Endodermal cell (in vitro differentiated cells): Measurements from ENCODE around the gene NEK8. TPM values are rescaled to one million over a fixed set of nuclear protein-coding genes. Genes with fewer than 3 reads are reported as not detected.

Experiments
- DNase-seq: peaks from one replicate; pipeline ENCODE4 v3.0.0-alpha.2; 2017
- H3K27ac ChIP-seq: 2 replicates; pipeline ENCODE4 v1.5.1; 2013; ENCODE audit warnings: mild to moderate bottlenecking, low read depth, low read length, moderate library complexity
- H3K27me3 ChIP-seq: 2 replicates; pipeline ENCODE4 v1.6.1; 2013; ENCODE audit warnings: mild to moderate bottlenecking, low read length, moderate library complexity; ENCODE audit not compliant: insufficient read depth, control insufficient read depth, poor library complexity, severe bottlenecking
- H3K36me3 ChIP-seq: 2 replicates; pipeline ENCODE4 v1.7.0; 2013; ENCODE audit warnings: mild to moderate bottlenecking, low read length, moderate library complexity; ENCODE audit not compliant: control insufficient read depth, insufficient read depth
- H3K4me1 ChIP-seq: one replicate; pipeline ENCODE4 v1.7.0; 2013; ENCODE audit warnings: low read length; ENCODE audit not compliant: control insufficient read depth, insufficient read depth
- H3K4me3 ChIP-seq: 2 replicates; pipeline ENCODE4 v1.5.1; 2013; ENCODE audit warnings: mild to moderate bottlenecking, low read length, moderate library complexity
- H3K9ac ChIP-seq: 2 replicates; pipeline ENCODE4 v1.6.1; 2013; ENCODE audit warnings: mild to moderate bottlenecking, low read length, moderate library complexity; ENCODE audit not compliant: poor library complexity, severe bottlenecking; ENCODE audit errors: extremely low read depth
- H3K9me3 ChIP-seq: 2 replicates; pipeline ENCODE4 v1.6.1; 2013; ENCODE audit warnings: mild to moderate bottlenecking, low read length, moderate library complexity; ENCODE audit not compliant: control insufficient read depth
- H3K27ac Mint-ChIP-seq: 2 replicates; pipeline ENCODE4 v1.8.0; 2020; ENCODE audit warnings: mixed read lengths
- H3K27me3 Mint-ChIP-seq: 2 replicates; pipeline ENCODE4 v1.8.0; 2021; ENCODE audit warnings: mild to moderate bottlenecking, mixed read lengths; ENCODE audit not compliant: insufficient read depth
- H3K36me3 Mint-ChIP-seq: 2 replicates; pipeline ENCODE4 v1.8.0; 2020; ENCODE audit warnings: low read depth, mixed read lengths
- H3K4me1 Mint-ChIP-seq: 2 replicates; pipeline ENCODE4 v1.8.0; 2020; ENCODE audit warnings: mixed read lengths
- H3K4me3 Mint-ChIP-seq: 2 replicates; pipeline ENCODE4 v1.8.0; 2020; ENCODE audit warnings: mild to moderate bottlenecking, moderate library complexity, mixed read lengths
- H3K9me3 Mint-ChIP-seq: 2 replicates; pipeline ENCODE4 v1.8.0; 2020; ENCODE audit warnings: mild to moderate bottlenecking, mixed read lengths
- CTCF ChIP-seq: fragments of 200-600 bp; sonication (generic); conservative IDR thresholded peaks from 2 replicates; pipeline ENCODE4 v1.5.0; 2021; ENCODE audit warnings: antibody characterized with exemption, mild to moderate bottlenecking
- WGBS, 2 experiments: methylation state at CpG; one replicate each; pipeline versions ENCODE4 v1.1.5 to v1.1.7; 2013; ENCODE audit warnings: missing lambda C conversion rate in 2 of 2, mixed read lengths in 1 of 2; ENCODE audit not compliant: insufficient coverage in 1 of 2, insufficient read length in 1 of 2; 5-methylcytosine and 5-hydroxymethylcytosine counted together
- total RNA-seq, 2 donors: library from RNA; stranded (reverse); fragmentation: NEBNext Ultra II Directional in 1 of 2; extraction: Animal tissue kit (Norgen Biotek cat#: 25700) in 1 of 2; gene quantifications; 2 replicates in 1 of 2; 3 replicates in 1 of 2; pipeline ENCODE4 v1.2.1, GENCODE V29; 2021

The NEK8 gene
- total RNA-seq, 2 donors from 2014 or later = 11.2 to 15.7 TPM

GRCh38 chr17:28749516-28750177 is 21.1 kb downstream of the NEK8 start:
- H3K27ac ChIP-seq = peak overlapping the region; percentile 50
- H3K36me3 Mint-ChIP-seq = peaks cover 49% of the 10 kb centered on the region
- DNase-seq = peak; percentile 73

GRCh38 chr17:28750178-28751047 is 21.8 kb downstream of the NEK8 start:
- no peaks in the 10 kb centered on the region for H3K27me3 ChIP-seq
- H3K27ac ChIP-seq = no peak overlapping the region
- no peaks in the 10 kb centered on the region for H3K9me3 Mint-ChIP-seq
- peak; percentile 99 for DNase-seq
- peak; percentile 99 for TF ChIP-seq CTCF
- H3K27me3 Mint-ChIP-seq = no peaks in the 10 kb centered on the region
- H3K4me3 ChIP-seq = no peak overlapping the region
- peaks cover 7% of the 10 kb centered on the region for H3K4me1 Mint-ChIP-seq
- 56 to 60% methylated on average over 16 to 20 of the region's 20 CpGs for WGBS, 2 experiments
- peaks cover 12% of the 10 kb centered on the region for H3K4me1 ChIP-seq
- H3K36me3 ChIP-seq = peaks cover 68% of the 10 kb centered on the region
- H3K4me3 Mint-ChIP-seq = no peak overlapping the region
- H3K36me3 Mint-ChIP-seq = peaks cover 49% of the 10 kb centered on the region
- H3K9ac ChIP-seq = no peak overlapping the region
- peak overlapping the region; percentile 82 for H3K27ac Mint-ChIP-seq
- H3K9me3 ChIP-seq = no peaks in the 10 kb centered on the region

More at GRCh38 chr17:28749516-28750177, 21.1 kb downstream of the NEK8 start:
- Histone ChIP-seq H3K4me3 (no peak overlapping the region), H3K9ac (no peak overlapping the region), H3K27me3 (no peaks in the 10 kb centered on the region), H3K36me3 (peaks cover 68% of the 10 kb centered on the region), H3K4me1 (peaks cover 12% of the 10 kb centered on the region), H3K9me3 (no peaks in the 10 kb centered on the region)
- no peaks in the 10 kb centered on the region for H3K27me3 Mint-ChIP-seq
- no peak for TF ChIP-seq CTCF
- peak overlapping the region; percentile 81 for H3K27ac Mint-ChIP-seq
- peaks cover 7% of the 10 kb centered on the region for H3K4me1 Mint-ChIP-seq
- no peak overlapping the region for H3K4me3 Mint-ChIP-seq
- H3K9me3 Mint-ChIP-seq = no peaks in the 10 kb centered on the region
- 72 to 77% methylated on average over 6 to 11 of the region's 11 CpGs for WGBS, 2 experiments

- H3K4me1 Mint-ChIP-seq = no peaks in the 10 kb centered on the region
- peaks cover 59% of the 10 kb centered on the region for H3K36me3 ChIP-seq
- DNase-seq = peak; percentile 57
- no peaks in the 10 kb centered on the region for H3K27me3 ChIP-seq
- no peak overlapping the region for H3K27ac Mint-ChIP-seq
- no peak overlapping the region for H3K27ac ChIP-seq
- H3K36me3 Mint-ChIP-seq = peaks cover 47% of the 10 kb centered on the region
- no peaks in the 10 kb centered on the region for H3K27me3 Mint-ChIP-seq
- no peak overlapping the region for H3K4me3 ChIP-seq
- no peaks in the 10 kb centered on the region for H3K9me3 Mint-ChIP-seq
- no peak overlapping the region for H3K9ac ChIP-seq
- no peak for TF ChIP-seq CTCF
- H3K4me3 Mint-ChIP-seq = no peak overlapping the region
- WGBS, 2 experiments = 92 to 97% methylated on average over 8 to 9 of the region's 10 CpGs
- H3K4me1 ChIP-seq = peaks cover 3% of the 10 kb centered on the region
- H3K9me3 ChIP-seq = no peaks in the 10 kb centered on the region
These were observed 23.2 kb downstream of the NEK8 start for GRCh38 chr17:28751600-28752366.
